Mucosa of stomach (tissue), 1 donor: Measurements from ENCODE around the gene RASAL1.

Experiments
- H3K27me3 ChIP-seq: one replicate; pipeline ENCODE4 v1.7.0; 2013; ENCODE audit warnings: mild to moderate bottlenecking, low read length; ENCODE audit not compliant: control insufficient read depth, insufficient read depth
- H3K36me3 ChIP-seq: one replicate; pipeline ENCODE4 v1.7.0; 2013; ENCODE audit warnings: low read length; ENCODE audit not compliant: control insufficient read depth, insufficient read depth
- H3K4me1 ChIP-seq: one replicate; pipeline ENCODE4 v1.7.0; 2013; ENCODE audit warnings: mild to moderate bottlenecking, low read length; ENCODE audit not compliant: control insufficient read depth, insufficient read depth
- H3K4me3 ChIP-seq: one replicate; pipeline ENCODE4 v1.7.0; 2013; ENCODE audit warnings: low read length
- H3K9ac ChIP-seq: one replicate; pipeline ENCODE4 v1.7.0; 2013; ENCODE audit warnings: mild to moderate bottlenecking, low read length, moderate library complexity
- H3K9me3 ChIP-seq: one replicate; pipeline ENCODE4 v1.7.0; 2013; ENCODE audit warnings: mild to moderate bottlenecking, low read length, moderate library complexity; ENCODE audit not compliant: control insufficient read depth
- donor health status: Pancreatic carcinoma.

The RASAL1 gene

DNA sequence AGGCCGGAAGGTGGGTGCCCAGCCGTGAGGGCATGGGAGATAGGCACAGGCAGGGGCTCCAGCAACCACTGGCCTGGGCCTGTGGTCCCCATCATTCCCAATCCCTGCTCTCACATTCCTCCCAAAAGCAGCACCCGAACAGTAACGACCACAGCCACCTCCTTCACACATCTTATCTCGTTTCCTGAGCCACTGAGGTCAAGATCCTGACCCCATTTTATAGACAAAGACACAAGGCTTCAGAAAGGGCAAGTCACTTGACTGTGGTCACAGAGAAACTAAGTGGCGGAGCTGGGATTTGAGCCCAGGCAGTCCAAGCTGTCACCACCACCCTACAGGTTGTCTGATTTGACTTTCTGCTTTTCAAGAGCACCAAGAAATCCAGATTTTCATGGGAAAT is 40.2 kb downstream of the RASAL1 start:
- no peak overlapping the region for H3K4me3 ChIP-seq
- H3K4me1 ChIP-seq: peaks cover 12% of the 10 kb centered on the region
- H3K27me3 ChIP-seq: peaks cover 15% of the 10 kb centered on the region
- no peaks in the 10 kb centered on the region for H3K36me3 ChIP-seq
- H3K9ac ChIP-seq: no peak overlapping the region
- H3K9me3 ChIP-seq: no peaks in the 10 kb centered on the region

DNA sequence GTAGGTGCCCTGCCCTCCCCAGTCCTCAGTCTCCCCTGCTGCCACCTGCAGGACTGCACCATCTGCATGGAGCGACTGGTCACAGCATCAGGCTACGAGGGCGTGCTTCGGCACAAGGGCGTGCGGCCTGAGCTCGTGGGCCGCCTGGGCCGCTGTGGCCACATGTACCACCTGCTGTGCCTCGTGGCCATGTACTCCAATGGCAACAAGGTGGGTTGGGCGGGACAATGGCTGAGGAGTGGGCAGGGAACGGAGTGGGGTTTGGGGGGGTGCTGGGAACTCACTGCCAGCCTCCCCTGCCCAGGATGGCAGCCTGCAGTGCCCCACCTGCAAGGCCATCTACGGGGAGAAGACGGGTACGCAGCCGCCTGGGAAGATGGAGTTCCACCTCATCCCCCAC is 40.8 kb downstream of the RASAL1 start:
- no peaks in the 10 kb centered on the region for H3K9me3 ChIP-seq
- peaks cover 17% of the 10 kb centered on the region for H3K27me3 ChIP-seq
- no peak overlapping the region for H3K9ac ChIP-seq
- no peaks in the 10 kb centered on the region for H3K36me3 ChIP-seq
- H3K4me3 ChIP-seq: no peak overlapping the region
- H3K4me1 ChIP-seq: peaks cover 12% of the 10 kb centered on the region

DNA sequence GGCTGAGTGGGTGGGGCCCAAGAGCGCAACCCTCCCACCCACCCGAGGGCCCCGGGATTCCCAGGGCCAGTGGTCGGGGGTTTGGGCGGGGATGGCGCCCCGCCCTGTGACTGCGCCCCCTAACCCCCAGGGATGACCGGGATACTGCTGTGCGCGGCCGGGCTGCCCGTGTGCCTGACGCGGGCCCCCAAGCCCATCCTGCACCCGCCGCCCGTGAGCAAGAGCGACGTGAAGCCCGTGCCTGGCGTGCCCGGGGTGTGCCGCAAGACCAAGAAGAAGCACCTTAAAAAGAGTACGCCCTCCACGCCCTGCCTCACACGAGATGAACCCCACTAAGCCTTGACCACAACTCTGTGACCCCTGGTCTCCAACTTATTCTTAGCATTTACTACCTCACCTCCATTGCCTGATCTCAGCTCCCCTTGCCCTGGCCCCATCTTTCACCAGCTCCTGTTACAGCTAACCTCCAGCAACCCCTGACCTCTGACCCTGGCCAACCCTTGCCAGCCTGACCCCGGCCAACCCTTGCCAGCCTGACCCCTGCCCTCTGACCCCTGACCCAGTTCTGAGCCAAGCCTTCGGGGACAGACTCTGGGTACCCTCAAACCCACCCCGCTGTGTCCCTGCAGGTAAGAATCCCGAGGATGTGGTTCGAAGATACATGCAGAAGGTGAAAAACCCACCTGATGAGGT is 42.0 kb downstream of the RASAL1 start:
- Histone ChIP-seq H3K4me3 (no peak overlapping the region), H3K9me3 (no peaks in the 10 kb centered on the region), H3K27me3 (peaks cover 20% of the 10 kb centered on the region), H3K36me3 (no peaks in the 10 kb centered on the region), H3K9ac (no peak overlapping the region), H3K4me1 (peaks cover 8% of the 10 kb centered on the region)

DNA sequence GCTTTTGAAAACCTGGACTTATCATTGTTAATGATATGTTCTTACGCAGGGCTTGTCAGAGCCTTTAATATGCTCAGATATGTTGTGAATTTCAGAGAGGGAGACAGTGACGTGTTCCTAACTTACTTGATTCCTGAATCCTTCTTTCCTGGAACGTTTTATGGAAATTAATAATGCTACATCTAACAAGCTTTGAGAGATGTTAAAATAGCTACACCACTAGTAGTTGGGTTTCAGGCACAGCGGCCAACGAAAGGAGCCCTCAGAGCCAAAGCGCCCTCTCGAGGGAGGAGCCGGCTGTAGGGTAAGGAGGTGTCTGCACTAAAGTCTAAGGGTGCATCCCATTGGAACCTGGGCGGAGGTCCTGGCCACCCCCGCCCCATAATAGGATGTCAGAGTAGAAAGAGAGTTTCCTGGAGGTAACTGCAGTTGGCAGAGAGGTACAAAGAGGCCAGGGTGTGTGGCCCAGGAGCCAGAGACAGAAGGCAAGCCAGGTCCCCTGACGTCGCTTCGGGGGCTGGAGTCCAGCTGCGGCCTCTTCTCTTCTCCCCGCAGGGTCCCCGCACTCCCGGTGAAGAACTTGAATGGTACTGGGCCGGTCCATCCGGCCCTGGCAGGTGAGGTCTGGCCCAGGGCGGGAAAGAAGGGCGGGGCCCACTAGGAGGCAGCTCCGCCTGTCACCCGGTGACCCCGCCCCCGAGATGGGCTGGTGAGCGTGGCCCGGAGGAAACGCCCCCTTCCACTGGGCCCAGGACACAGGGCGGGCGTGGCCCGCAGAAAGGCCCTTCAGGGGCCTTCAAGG is 42.8 kb downstream of the RASAL1 start:
- Histone ChIP-seq H3K4me1 (peaks cover 3% of the 10 kb centered on the region), H3K36me3 (no peaks in the 10 kb centered on the region), H3K4me3 (no peak overlapping the region), H3K9ac (no peak overlapping the region), H3K9me3 (no peaks in the 10 kb centered on the region), H3K27me3 (peaks cover 24% of the 10 kb centered on the region)

DNA sequence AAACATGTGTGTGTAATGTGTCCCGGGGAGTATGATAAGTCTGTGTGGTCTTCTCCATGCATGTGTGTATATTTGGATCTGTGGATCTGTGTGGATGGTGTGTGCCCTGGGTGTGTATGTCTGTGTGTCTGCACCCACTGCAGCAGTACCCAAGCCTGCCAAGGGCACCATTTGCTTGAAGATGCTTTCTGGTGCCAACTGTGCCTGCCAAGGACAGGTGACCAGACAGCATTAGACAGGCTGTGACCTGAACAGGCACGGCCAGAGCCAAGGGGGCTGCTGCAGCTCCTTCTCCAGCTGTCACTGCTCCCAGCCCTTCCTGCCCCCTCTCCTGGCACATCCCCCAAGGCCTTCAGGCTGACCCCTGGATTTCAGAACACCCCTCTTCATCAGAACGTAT is 44.1 kb downstream of the RASAL1 start:
- H3K4me1 ChIP-seq: peaks cover 3% of the 10 kb centered on the region
- H3K4me3 ChIP-seq: no peak overlapping the region
- no peak overlapping the region for H3K9ac ChIP-seq
- no peaks in the 10 kb centered on the region for H3K9me3 ChIP-seq
- H3K27me3 ChIP-seq: peaks cover 31% of the 10 kb centered on the region
- no peaks in the 10 kb centered on the region for H3K36me3 ChIP-seq

DNA sequence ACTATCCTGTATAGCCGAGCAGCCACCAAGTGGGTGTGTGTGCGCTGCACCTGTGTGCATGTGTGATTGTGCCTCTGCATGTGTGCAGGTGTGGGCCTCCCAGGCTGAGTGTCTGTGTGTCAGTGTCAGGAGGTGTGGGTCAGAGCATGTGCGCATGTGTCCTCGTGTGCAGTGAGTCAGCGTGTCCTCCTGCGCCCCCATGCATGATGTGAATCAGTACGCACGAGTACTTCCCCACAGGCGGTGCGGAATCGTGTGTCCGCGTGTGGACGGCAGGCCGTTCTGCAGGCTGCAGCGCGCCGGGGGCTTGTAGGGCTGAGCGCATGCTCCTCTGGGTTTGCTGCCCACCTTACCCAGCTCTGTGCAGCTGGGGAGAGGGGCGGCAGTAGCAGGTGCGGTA is 44.8 kb downstream of the RASAL1 start:
- peaks cover 3% of the 10 kb centered on the region for H3K4me1 ChIP-seq
- no peaks in the 10 kb centered on the region for H3K9me3 ChIP-seq
- H3K4me3 ChIP-seq: no peak overlapping the region
- H3K27me3 ChIP-seq: peaks cover 36% of the 10 kb centered on the region
- H3K9ac ChIP-seq: no peak overlapping the region
- H3K36me3 ChIP-seq: no peaks in the 10 kb centered on the region

DNA sequence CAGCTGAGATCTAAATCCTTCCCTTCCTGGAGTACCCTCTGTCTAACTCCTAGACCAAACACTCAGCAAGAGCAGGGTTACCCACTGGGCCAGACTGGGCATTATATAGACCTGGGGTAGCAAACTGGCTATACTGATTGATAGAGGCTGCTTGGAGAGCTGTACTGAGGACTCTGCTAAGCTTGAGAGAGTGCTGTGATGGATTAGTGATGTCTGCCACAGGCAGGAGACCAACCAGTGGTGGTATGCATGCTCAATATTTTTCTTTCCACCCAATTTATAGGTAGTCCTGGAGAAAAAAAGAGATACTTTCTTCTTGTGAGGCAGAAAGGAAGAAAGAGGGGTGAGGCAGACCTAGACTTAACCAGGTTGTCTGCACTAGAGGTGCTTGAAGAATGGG is 45.7 kb downstream of the RASAL1 start:
- H3K9me3 ChIP-seq: no peaks in the 10 kb centered on the region
- peaks cover 3% of the 10 kb centered on the region for H3K4me1 ChIP-seq
- peaks cover 36% of the 10 kb centered on the region for H3K27me3 ChIP-seq
- H3K36me3 ChIP-seq: no peaks in the 10 kb centered on the region
- no peak overlapping the region for H3K9ac ChIP-seq
- no peak overlapping the region for H3K4me3 ChIP-seq

DNA sequence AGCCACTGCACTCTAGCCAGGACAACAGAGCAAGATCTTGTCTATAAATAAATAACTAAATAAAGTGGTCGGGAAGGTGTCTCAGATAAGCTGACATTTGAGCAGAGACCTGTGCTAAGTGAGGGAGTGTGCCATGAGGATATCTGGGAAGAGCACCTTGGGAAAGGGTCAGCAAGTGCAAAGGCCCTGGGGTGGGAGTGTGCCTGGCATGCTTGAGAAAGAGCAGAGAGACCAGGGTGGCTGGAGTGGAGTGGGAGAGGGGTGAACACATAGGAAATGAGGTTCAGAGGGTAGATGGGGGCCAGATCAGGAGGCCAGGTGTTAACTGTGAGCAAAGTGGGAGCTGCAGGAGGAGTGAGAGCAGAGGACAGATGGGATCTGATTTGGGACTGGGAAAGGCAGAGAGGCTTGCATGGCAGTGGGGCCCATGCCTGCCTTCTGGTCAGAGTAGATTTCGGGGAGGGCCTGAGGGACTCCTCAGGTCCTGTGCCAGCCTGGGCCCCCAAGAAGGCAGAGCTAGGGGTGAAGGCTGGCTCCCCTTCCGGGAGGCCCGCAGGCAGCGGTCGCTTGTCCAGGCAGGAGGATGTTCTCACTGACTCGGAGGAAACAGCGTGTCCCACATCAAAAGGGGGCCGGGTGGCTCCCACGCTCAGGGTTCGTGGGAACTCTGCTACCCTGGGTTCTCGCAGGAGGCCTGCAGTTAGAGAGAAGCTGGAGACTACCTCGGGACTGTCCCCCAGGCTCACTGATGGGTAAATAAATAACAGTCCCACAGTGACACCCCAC is 46.4 kb downstream of the RASAL1 start:
- Histone ChIP-seq H3K4me3 (no peak overlapping the region), H3K4me1 (peaks cover 3% of the 10 kb centered on the region), H3K27me3 (peaks cover 36% of the 10 kb centered on the region), H3K9me3 (no peaks in the 10 kb centered on the region), H3K9ac (no peak overlapping the region), H3K36me3 (no peaks in the 10 kb centered on the region)

DNA sequence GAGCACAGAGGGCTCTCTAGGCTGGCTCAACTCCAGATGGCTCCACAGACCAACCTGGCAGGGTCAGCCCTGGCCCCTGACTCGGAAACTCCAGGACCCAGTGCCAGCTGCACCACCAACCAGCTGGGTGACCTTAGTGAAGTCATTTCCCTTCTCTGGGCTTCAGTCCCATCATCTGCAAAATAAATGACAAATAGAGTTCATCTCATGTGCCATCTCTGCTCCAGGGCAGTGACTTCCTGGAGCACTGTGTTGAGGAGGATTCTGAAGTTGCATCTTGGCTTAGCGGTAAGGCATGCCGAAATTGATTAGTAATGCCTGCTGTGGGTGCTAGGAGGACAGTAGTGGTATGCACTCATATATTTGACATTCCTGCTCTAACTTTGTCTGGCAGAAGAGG is 47.5 kb downstream of the RASAL1 start:
- H3K36me3 ChIP-seq: no peaks in the 10 kb centered on the region
- H3K4me3 ChIP-seq: no peak overlapping the region
- H3K9ac ChIP-seq: no peak overlapping the region
- no peaks in the 10 kb centered on the region for H3K9me3 ChIP-seq
- H3K4me1 ChIP-seq: peaks cover 3% of the 10 kb centered on the region
- H3K27me3 ChIP-seq: peaks cover 33% of the 10 kb centered on the region

DNA sequence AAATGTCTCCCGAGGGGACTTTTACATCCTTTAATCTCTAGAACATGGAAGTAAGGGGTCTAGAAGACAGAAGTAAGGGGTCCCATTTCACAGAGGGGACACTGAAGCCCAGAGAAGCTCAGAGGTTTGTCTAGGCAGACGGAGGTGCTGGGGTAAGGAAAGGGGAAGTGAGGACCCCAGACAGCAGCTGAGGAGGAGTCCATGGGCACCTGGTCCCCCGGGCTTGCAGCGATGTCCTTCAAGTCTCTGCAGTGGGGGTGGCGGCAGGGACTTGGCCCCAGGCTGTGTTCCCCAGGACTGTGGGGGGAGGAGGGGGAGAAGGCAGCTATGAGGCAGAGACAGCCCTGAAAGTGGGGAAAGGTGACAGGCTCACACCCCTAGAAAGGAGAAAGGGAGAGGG is 48.4 kb downstream of the RASAL1 start:
- Histone ChIP-seq H3K4me1 (no peaks in the 10 kb centered on the region), H3K4me3 (no peak overlapping the region), H3K36me3 (no peaks in the 10 kb centered on the region), H3K9ac (no peak overlapping the region), H3K27me3 (peaks cover 30% of the 10 kb centered on the region), H3K9me3 (no peaks in the 10 kb centered on the region)

DNA sequence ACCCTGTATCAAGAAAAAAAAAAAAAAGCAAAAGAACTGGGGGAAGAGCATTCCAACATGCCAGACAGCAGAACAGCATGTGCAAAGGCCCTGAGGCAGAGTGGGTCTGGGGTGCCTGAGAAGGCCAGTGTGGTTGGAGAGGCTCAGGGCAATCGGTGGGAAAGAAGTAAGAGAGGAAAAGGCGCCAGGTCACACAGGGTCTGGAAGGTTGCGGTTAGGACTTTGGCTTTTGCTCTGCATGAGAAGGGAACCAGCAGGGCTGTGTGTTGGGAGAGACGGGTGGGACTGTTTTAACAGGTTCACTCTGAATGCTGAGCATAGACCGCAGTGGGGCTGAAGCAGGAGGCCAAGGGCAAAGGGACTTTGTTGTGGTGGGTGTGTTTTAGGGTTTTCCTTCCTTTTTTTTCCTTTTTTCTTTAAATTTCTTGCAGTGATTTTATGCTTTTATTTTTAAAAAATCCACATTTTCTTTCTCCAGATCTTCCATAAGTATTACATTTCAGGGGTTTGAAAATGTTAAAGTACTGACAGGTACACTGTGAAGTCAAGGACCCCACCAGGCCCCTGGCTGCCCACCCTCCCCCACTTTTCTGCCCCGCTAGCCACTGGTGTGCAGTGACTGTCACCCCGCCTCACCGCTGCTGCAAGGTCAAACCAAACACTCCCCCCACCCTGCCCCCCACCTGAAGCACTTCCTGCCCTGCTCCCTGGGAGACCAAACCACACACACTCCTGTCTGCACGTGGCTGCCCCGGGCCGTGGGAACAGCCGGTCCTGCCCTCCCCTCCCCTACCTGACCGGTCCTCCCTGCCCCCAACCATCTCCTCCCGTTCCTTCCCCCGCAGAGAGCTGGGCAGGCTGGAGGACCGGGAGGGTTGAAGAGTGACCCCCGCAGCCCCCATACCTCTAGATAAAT is 49.1 kb downstream of the RASAL1 start:
- H3K27me3 ChIP-seq: peaks cover 25% of the 10 kb centered on the region
- H3K9me3 ChIP-seq: no peaks in the 10 kb centered on the region
- no peaks in the 10 kb centered on the region for H3K36me3 ChIP-seq
- no peak overlapping the region for H3K9ac ChIP-seq
- no peaks in the 10 kb centered on the region for H3K4me1 ChIP-seq
- no peak overlapping the region for H3K4me3 ChIP-seq
